Vagina (tissue), 2 donors: Measurements from ENCODE around the gene SCRN1.

Experiments
- CTCF ChIP-seq, 3 experiments: fragments of 450-650 bp in 2 of 3; fragments of 200-600 bp in 1 of 3; sonication (generic) in 1 of 3; IDR thresholded peaks; one replicate each; pipeline ENCODE4 v1.5.1; 2017 to 2019; ENCODE audit warnings: antibody characterized with exemption in 3 of 3, mild to moderate bottlenecking in 2 of 3, moderate library complexity in 2 of 3
- POLR2A ChIP-seq, 2 donors: fragments of 450-650 bp; IDR thresholded peaks; one replicate each; pipeline ENCODE4 v1.6.1; 2017; ENCODE audit warnings: antibody characterized with exemption in 2 of 2, mild to moderate bottlenecking in 2 of 2, moderate library complexity in 2 of 2

- TF ChIP-seq CTCF (IDR thresholded peaks at IDR 0.05) (no peak), POLR2A (IDR thresholded peaks at IDR 0.05) (no peak)
Measured at GRCh38 chr7:29881724-29882123, 107.9 kb downstream of the SCRN1 start.
